Activated naive CD4-positive, alpha-beta T cell treated with anti-CD3 and anti-CD28 coated beads, Interleukin-2, amount 50 U/mL, for 72 hours (primary cell): Measurements from ENCODE around the gene OR6C68. TPM values are rescaled to one million over a fixed set of nuclear protein-coding genes. Genes with fewer than 3 reads are reported as not detected.

ENCODE experiments used
- total RNA-seq, 2 donors: library from RNA; stranded (reverse); gene quantifications; one replicate each; pipeline ENCODE4 v1.2.3, GENCODE V29; 2022

The OR6C68 gene
- total RNA-seq, 2 donors from 2014 or later: not detected

Other genes with a start within 250 kb of the OR6C68 start
- not detected for gene OR6C74, start 247.8 kb upstream of the OR6C68 start, total RNA-seq
- gene OR6C6, start 195.8 kb upstream of the OR6C68 start, total RNA-seq: not detected
- not detected for gene OR6C1, start 178.0 kb upstream of the OR6C68 start, total RNA-seq
- gene OR6C3, start 161.6 kb upstream of the OR6C68 start, total RNA-seq: not detected
- not detected for gene OR6C75, start 129.4 kb upstream of the OR6C68 start, total RNA-seq
- gene OR6C65, start 91.8 kb upstream of the OR6C68 start, total RNA-seq: not detected
- not detected for gene OR6C76, start 66.1 kb upstream of the OR6C68 start, total RNA-seq
- gene OR6C2, start 48.3 kb upstream of the OR6C68 start, total RNA-seq: not detected
- gene OR6C70, start 22.2 kb upstream of the OR6C68 start, total RNA-seq: not detected
- not detected for gene OR6C4, start 57.2 kb downstream of the OR6C68 start, total RNA-seq
- gene OR2AP1, start 80.1 kb downstream of the OR6C68 start, total RNA-seq: not detected
- gene OR10P1, start 144.5 kb downstream of the OR6C68 start, total RNA-seq: not detected
- gene ITGA7, start 215.5 kb downstream of the OR6C68 start, total RNA-seq: 10 to 100 TPM in 1 of 2 donors, 1 to 10 TPM in 1; 4.0 to 11.9 TPM
- 100 to 1,000 TPM; 116 to 118 TPM for gene BLOC1S1, start 223.7 kb downstream of the OR6C68 start, total RNA-seq
- 10 to 100 TPM in 1 of 2 donors, 1 to 10 TPM in 1; 6.4 to 13.3 TPM for gene RDH5, start 228.0 kb downstream of the OR6C68 start, total RNA-seq
- gene CD63, start 236.6 kb downstream of the OR6C68 start, total RNA-seq: 100 to 1,000 TPM; 129 to 180 TPM